ENCODE measurements around the gene LOXL4.

Gene LOXL4

GRCh38 chr10:98267894-98268693 lies at the start of gene LOXL4:
TSS of gene LOXL4 (minus strand) at chr10:98268194. CDS start at chr10:98263019, 5,175 bp downstream.
- DNase-seq (ENCODE audit: low spot score) = peak; percentile 21

GRCh38 chr10:98316661-98317060 lies 48.7 kb upstream of the LOXL4 start:
- no peak for DNase-seq (ENCODE audit: low spot score)

GRCh38 chr10:98316170-98316569 lies 48.2 kb upstream of the LOXL4 start:
- DNase-seq (ENCODE audit: low spot score) = no peak

- DNase-seq (ENCODE audit: low spot score) = no peak
Measured at GRCh38 chr10:98314532-98315284, 46.7 kb upstream of the LOXL4 start.

- DNase-seq (ENCODE audit: low spot score) = no peak
Measured at GRCh38 chr10:98313598-98313997, 45.6 kb upstream of the LOXL4 start.

- DNase-seq (ENCODE audit: low spot score) = peak; percentile 43
Measured at GRCh38 chr10:98312822-98313221, 44.8 kb upstream of the LOXL4 start.

GRCh38 chr10:98312349-98312748 lies 44.4 kb upstream of the LOXL4 start:
- no peak for DNase-seq (ENCODE audit: low spot score)

- DNase-seq (ENCODE audit: low spot score) = no peak
Measured at GRCh38 chr10:98310701-98311100, 42.7 kb upstream of the LOXL4 start.

GRCh38 chr10:98309366-98310355 lies 41.7 kb upstream of the LOXL4 start:
- DNase-seq (ENCODE audit: low spot score) = peak; percentile 70

- no peak for DNase-seq (ENCODE audit: low spot score)
Measured at GRCh38 chr10:98308669-98309365, 40.8 kb upstream of the LOXL4 start.

GRCh38 chr10:98307916-98308541 lies 40.0 kb upstream of the LOXL4 start:
- DNase-seq (ENCODE audit: low spot score) = no peak

- DNase-seq (ENCODE audit: low spot score) = no peak
Measured at GRCh38 chr10:98306501-98306900, 38.5 kb upstream of the LOXL4 start.

GRCh38 chr10:98303569-98303968 lies 35.6 kb upstream of the LOXL4 start:
- DNase-seq (ENCODE audit: low spot score) = no peak

GRCh38 chr10:98302741-98303365 lies 34.9 kb upstream of the LOXL4 start:
- no peak for DNase-seq (ENCODE audit: low spot score)

- no peak for DNase-seq (ENCODE audit: low spot score)
Measured at GRCh38 chr10:98301664-98302319, 33.8 kb upstream of the LOXL4 start.

GRCh38 chr10:98300526-98301229 lies 32.7 kb upstream of the LOXL4 start:
- no peak for DNase-seq (ENCODE audit: low spot score)

GRCh38 chr10:98299341-98299740 lies 31.3 kb upstream of the LOXL4 start:
- DNase-seq (ENCODE audit: low spot score) = no peak

GRCh38 chr10:98296524-98296923 lies 28.5 kb upstream of the LOXL4 start:
- DNase-seq (ENCODE audit: low spot score) = no peak

- DNase-seq (ENCODE audit: low spot score) = no peak
Measured at GRCh38 chr10:98295907-98296306, 27.9 kb upstream of the LOXL4 start.
